Activated CD4-positive, alpha-beta T cell treated with anti-CD3 and anti-CD28 coated beads for 36 hours (primary cell): ENCODE data around the gene ZNF76. TPM values are rescaled to one million over a fixed set of nuclear protein-coding genes. Genes with fewer than 3 reads are reported as not detected.

Source experiments
- ATAC-seq: fragments of 200-7000 bp; cut with Tn5 transposase; one replicate; pipeline ENCODE4 v1.10.0; 2021; ENCODE audit warnings: mild to moderate bottlenecking, moderate library complexity
- CTCF ChIA-PET: fragments of 350-600 bp; sonication (Branson Sonifier 250); formaldehyde crosslinking; loops from one replicate; lab custom pipeline; 2021; ENCODE audit warnings: antibody characterized with exemption; lab: Charles Lee
- POLR2A ChIA-PET: fragments of 350-600 bp; sonication (Branson Sonifier 250); formaldehyde crosslinking; loops from one replicate; lab custom pipeline; 2021; ENCODE audit warnings: antibody characterized with exemption, inconsistent platforms; lab: Charles Lee
- DNase-seq: peaks from one replicate; pipeline ENCODE4 v3.0.0-alpha.2; 2020
- H3K27ac Mint-ChIP-seq: one replicate; pipeline ENCODE4 v1.8.0; 2021; ENCODE audit warnings: mixed read lengths
- H3K27me3 Mint-ChIP-seq: one replicate; pipeline ENCODE4 v1.8.0; 2021; ENCODE audit warnings: mixed read lengths
- H3K36me3 Mint-ChIP-seq: one replicate; pipeline ENCODE4 v1.8.0; 2021; ENCODE audit warnings: low read depth, mixed read lengths
- H3K4me1 Mint-ChIP-seq: one replicate; pipeline ENCODE4 v1.8.0; 2021; ENCODE audit warnings: mixed read lengths
- H3K4me3 Mint-ChIP-seq: one replicate; pipeline ENCODE4 v1.8.0; 2021; ENCODE audit warnings: mild to moderate bottlenecking, moderate library complexity, mixed read lengths
- H3K9me3 Mint-ChIP-seq: one replicate; pipeline ENCODE4 v1.8.0; 2021; ENCODE audit warnings: low read depth, mixed read lengths
- intact Hi-C, 2 experiments: fragments of 100-400 bp; cut with DNase I in 1 of 2; cut with micrococcal nuclease in 1 of 2; formaldehyde crosslinking; loops; one replicate each; pipeline versions ENCODE4 v1.14.2 to v1.15.1; 2022 to 2024; cut with DNase I, micrococcal nuclease
- total RNA-seq, 2 experiments: library from RNA; stranded (reverse); gene quantifications; one replicate each; pipeline ENCODE4 v1.2.3, GENCODE V29; 2021

The ZNF76 gene
- total RNA-seq, 2 experiments from 2014 or later, result 35.2 to 40.1 TPM

- no peak for DNase-seq
- Mint-ChIP-seq H3K9me3 (peaks cover 2% of the 10 kb centered on the region), H3K4me1 (no peaks in the 10 kb centered on the region), H3K27me3 (no peaks in the 10 kb centered on the region), H3K36me3 (no peaks in the 10 kb centered on the region), H3K4me3 (no peak overlapping the region), H3K27ac (no peak overlapping the region)
- ChIA-PET POLR2A (no interaction called here), CTCF (interaction anchor here (1.1 to 1.6 kb wide), 2 partner anchors 98 to 248 kb away, joined by 3 to 5 read pairs; no protein-coding TSS in a partner anchor)
- ATAC-seq, result no peak
- intact Hi-C loops, result no loop called here
Observed at GRCh38 chr6:35237476-35237875, 22.1 kb upstream of the ZNF76 start.

DNA sequence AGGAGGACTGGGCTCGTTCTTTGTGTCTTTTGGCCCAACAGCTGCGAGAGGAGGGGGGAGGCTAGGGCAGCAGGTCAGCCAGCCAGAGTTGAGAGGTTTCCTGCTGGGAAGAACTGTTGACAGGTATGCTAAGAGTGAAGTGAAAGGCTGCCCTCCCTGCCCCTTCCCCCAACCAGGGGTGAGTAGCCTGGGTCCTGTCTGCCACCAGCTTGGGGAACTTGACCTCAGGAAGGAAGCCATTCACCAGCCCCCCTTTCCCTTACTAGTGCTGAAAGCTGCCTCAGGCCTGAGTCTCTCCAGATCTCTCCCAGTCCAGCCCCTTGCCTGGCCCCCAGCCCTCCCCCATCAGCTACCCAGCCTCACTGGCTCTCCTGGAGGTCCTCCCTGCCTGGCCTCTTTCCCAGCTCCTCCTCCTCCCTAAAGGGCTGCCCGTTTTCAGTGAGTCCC is 20.7 kb upstream of the ZNF76 start:
- DNase-seq (no peak), ATAC-seq (no peak)
- intact Hi-C loops, result no loop called here
- Mint-ChIP-seq H3K27me3 (no peaks in the 10 kb centered on the region), H3K4me1 (no peaks in the 10 kb centered on the region), H3K4me3 (no peak overlapping the region), H3K36me3 (no peaks in the 10 kb centered on the region), H3K27ac (no peak overlapping the region), H3K9me3 (peaks cover 2% of the 10 kb centered on the region)
- POLR2A ChIA-PET, result no interaction called here
- CTCF ChIA-PET, result interaction anchor here (0.9 to 4.1 kb wide), 5 partner anchors 9 to 99 kb away, joined by 3 to 46 read pairs (median 3); no protein-coding TSS in a partner anchor

- DNase-seq, result no peak
- peaks cover 2% of the 10 kb centered on the region for H3K9me3 Mint-ChIP-seq
- no peak overlapping the region for H3K4me3 Mint-ChIP-seq
- CTCF ChIA-PET, result interaction anchor here (0.9 to 4.1 kb wide), 12 partner anchors 10 to 253 kb away, joined by 3 to 46 read pairs (median 6); partner anchors contain the start of gene ZNF76
- H3K36me3 Mint-ChIP-seq, result peaks cover 1% of the 10 kb centered on the region
- no peak overlapping the region for H3K27ac Mint-ChIP-seq
- H3K27me3 Mint-ChIP-seq, result no peaks in the 10 kb centered on the region
- POLR2A ChIA-PET, result interaction anchor here (0.6 kb wide), 1 partner anchor 104 kb away, joined by 3 read pairs; no protein-coding TSS in a partner anchor
- no peaks in the 10 kb centered on the region for H3K4me1 Mint-ChIP-seq
- intact Hi-C loops, result no loop called here
- ATAC-seq, result no peak
Observed at GRCh38 chr6:35239581-35239980, 20.0 kb upstream of the ZNF76 start.

DNA sequence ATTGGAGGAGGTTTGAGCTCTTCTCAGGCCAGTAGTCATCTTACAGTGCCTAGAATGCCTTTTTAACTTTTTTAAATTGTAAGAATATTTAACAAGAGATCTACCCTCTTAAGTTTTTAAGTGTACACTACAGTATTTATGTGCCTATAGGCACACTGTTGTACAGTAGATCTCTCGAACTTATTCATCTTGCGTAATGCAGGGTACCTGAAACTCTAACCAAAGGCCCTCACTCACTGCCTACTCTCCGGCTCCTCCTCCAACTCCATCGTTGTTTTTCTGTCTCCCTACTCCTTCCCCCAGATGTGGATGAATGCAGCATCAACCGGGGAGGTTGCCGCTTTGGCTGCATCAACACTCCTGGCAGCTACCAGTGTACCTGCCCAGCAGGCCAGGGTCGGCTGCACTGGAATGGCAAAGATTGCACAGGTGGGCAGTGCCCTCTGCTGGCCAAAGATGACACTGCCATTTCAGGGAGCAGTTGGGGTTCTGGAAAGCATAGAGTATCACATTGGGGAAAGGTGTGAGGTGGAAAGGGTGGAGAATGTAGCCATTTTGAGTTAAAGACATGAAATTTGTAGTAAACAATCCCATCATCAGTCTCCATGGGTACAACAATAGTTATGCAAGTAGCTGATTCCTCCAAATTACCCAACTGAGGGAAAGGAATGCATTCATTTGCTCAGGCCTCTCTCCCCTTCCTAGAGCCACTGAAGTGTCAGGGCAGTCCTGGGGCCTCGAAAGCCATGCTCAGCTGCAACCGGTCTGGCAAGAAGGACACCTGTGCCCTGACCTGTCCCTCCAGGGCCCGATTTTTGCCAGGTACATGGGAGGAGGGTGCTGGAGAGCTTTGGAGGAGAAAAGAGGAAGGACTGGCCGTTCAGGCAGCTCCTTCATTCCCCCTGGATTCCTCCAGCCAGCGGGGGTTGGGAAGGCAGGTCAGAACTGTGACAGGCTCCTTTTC is 18.4 kb upstream of the ZNF76 start:
- DNase-seq (peak; percentile 86), ATAC-seq (peak; percentile 96)
- H3K9me3 Mint-ChIP-seq, result no peaks in the 10 kb centered on the region
- no peak overlapping the region for H3K4me3 Mint-ChIP-seq
- H3K27me3 Mint-ChIP-seq, result no peaks in the 10 kb centered on the region
- ChIA-PET POLR2A (interaction anchor here (0.6 to 1.0 kb wide), 2 partner anchors 118 to 469 kb away, joined by 3 read pairs; no protein-coding TSS in a partner anchor), CTCF (interaction anchor here (0.5 to 4.1 kb wide), 41 partner anchors 9 to 1045 kb away, joined by 3 to 46 read pairs (median 4); partner anchors contain the start of gene ZNF76)
- no peaks in the 10 kb centered on the region for H3K4me1 Mint-ChIP-seq
- H3K27ac Mint-ChIP-seq, result no peak overlapping the region
- peaks cover 4% of the 10 kb centered on the region for H3K36me3 Mint-ChIP-seq
- intact Hi-C loops, result loop anchor here (1.0 to 5.0 kb wide), 5 partner anchors 36 to 255 kb away; no protein-coding TSS in a partner anchor

- Mint-ChIP-seq H3K27ac (no peak overlapping the region), H3K36me3 (peaks cover 4% of the 10 kb centered on the region), H3K4me1 (no peaks in the 10 kb centered on the region), H3K4me3 (no peak overlapping the region), H3K27me3 (no peaks in the 10 kb centered on the region), H3K9me3 (no peaks in the 10 kb centered on the region)
- intact Hi-C loops, result loop anchor here in 1 of 2 experiments (5.0 kb wide), 1 partner anchor 255 kb away; no protein-coding TSS in a partner anchor
- POLR2A ChIA-PET, result no interaction called here
- CTCF ChIA-PET, result interaction anchor here (0.7 to 4.1 kb wide), 6 partner anchors 12 to 281 kb away, joined by 3 to 39 read pairs (median 24); partner anchors contain the start of gene ZNF76
- ATAC-seq (no peak), DNase-seq (no peak)
Observed at GRCh38 chr6:35242486-35242885, 17.0 kb upstream of the ZNF76 start.

DNA sequence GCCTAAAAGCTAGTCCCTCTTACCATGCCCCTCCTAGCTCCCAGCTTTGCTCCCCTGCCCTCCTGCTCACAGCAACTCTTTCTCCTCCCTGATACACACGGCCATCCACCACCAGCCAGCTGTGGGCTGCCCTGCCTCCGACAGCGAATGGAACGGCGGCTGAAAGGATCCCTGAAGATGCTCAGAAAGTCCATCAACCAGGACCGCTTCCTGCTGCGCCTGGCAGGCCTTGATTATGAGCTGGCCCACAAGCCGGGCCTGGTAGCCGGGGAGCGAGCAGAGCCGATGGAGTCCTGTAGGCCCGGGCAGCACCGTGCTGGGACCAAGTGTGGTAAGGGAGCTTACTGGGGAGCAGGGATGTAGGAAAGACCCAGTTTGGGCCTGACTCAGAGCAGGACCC is 16.6 kb upstream of the ZNF76 start:
- DNase-seq, result no peak
- no peak overlapping the region for H3K4me3 Mint-ChIP-seq
- H3K27ac Mint-ChIP-seq, result no peak overlapping the region
- peaks cover 4% of the 10 kb centered on the region for H3K4me1 Mint-ChIP-seq
- H3K9me3 Mint-ChIP-seq, result no peaks in the 10 kb centered on the region
- ATAC-seq, result no peak
- intact Hi-C loops, result loop anchor here in 1 of 2 experiments (5.0 kb wide), 1 partner anchor 256 kb away; no protein-coding TSS in a partner anchor
- H3K36me3 Mint-ChIP-seq, result peaks cover 4% of the 10 kb centered on the region
- CTCF ChIA-PET, result interaction anchor here (0.7 to 4.1 kb wide), 4 partner anchors 13 to 96 kb away, joined by 3 to 39 read pairs (median 24); partner anchors contain the start of gene ZNF76
- POLR2A ChIA-PET, result no interaction called here
- no peaks in the 10 kb centered on the region for H3K27me3 Mint-ChIP-seq

- ATAC-seq (no peak), DNase-seq (no peak)
- CTCF ChIA-PET, result interaction anchor here (0.7 to 3.3 kb wide), 2 partner anchors 58 to 96 kb away, joined by 3 to 19 read pairs; no protein-coding TSS in a partner anchor
- Mint-ChIP-seq H3K4me1 (peaks cover 10% of the 10 kb centered on the region), H3K27ac (no peak overlapping the region), H3K9me3 (no peaks in the 10 kb centered on the region), H3K27me3 (no peaks in the 10 kb centered on the region), H3K4me3 (no peak overlapping the region), H3K36me3 (peaks cover 4% of the 10 kb centered on the region)
- POLR2A ChIA-PET, result no interaction called here
- intact Hi-C loops, result loop anchor here in 1 of 2 experiments (5.0 kb wide), 1 partner anchor 256 kb away; no protein-coding TSS in a partner anchor
Observed at GRCh38 chr6:35243386-35243958, 16.1 kb upstream of the ZNF76 start.

GRCh38 chr6:35244551-35244950 is 15.0 kb upstream of the ZNF76 start:
- intact Hi-C loops, result loop anchor here in 1 of 2 experiments (5.0 kb wide), 1 partner anchor 257 kb away; no protein-coding TSS in a partner anchor

DNA sequence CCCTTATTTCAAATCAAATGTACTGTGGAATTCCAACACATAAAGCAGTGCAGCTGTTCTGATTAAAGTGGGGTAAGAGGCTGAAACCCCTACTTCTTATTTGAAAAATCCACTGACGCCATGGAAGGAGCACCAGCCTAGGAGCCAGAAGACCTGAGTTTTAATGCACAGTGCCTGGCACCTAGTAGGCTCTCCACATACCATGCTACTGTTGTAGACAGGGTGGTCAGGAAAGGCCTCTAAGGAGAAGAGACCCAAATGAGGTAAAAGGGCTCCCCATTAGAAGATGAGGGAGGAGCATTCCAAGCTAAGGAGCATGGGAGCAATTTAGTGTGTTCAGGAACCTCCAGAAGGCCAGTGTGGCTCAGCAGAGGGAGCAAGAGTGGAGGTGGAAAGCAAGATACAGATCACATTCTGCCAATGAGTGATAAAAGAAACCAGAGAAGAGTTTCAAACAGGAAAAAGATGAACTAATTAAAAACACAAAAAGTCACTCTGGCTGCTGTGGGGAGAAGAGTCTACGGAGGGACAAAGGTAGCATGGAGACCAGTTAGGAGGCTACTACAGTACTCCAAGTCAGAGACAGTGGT is 11.8 kb upstream of the ZNF76 start:
- H3K4me3 Mint-ChIP-seq, result no peak overlapping the region

More at GRCh38 chr6:35244551-35244950, 15.0 kb upstream of the ZNF76 start:
- POLR2A ChIA-PET, result no interaction called here
- CTCF ChIA-PET, result no interaction called here
- Mint-ChIP-seq H3K4me3 (no peak overlapping the region), H3K4me1 (peaks cover 14% of the 10 kb centered on the region), H3K27me3 (no peaks in the 10 kb centered on the region), H3K9me3 (no peaks in the 10 kb centered on the region), H3K27ac (no peak overlapping the region), H3K36me3 (peaks cover 4% of the 10 kb centered on the region)
- DNase-seq (no peak), ATAC-seq (no peak)

GRCh38 chr6:35248300-35248699 is 11.2 kb upstream of the ZNF76 start:
- Mint-ChIP-seq H3K27me3 (no peaks in the 10 kb centered on the region), H3K4me3 (no peak overlapping the region), H3K4me1 (peaks cover 14% of the 10 kb centered on the region), H3K36me3 (peaks cover 4% of the 10 kb centered on the region), H3K9me3 (no peaks in the 10 kb centered on the region), H3K27ac (peak overlapping the region; percentile 49)
- POLR2A ChIA-PET, result no interaction called here
- no peak for ATAC-seq
- intact Hi-C loops, result no loop called here
- DNase-seq, result peak; percentile 16
- CTCF ChIA-PET, result interaction anchor here (0.6 to 1.0 kb wide), 2 partner anchors 109 to 380 kb away, joined by 3 read pairs; no protein-coding TSS in a partner anchor

More for the DNA sequence above, 11.8 kb upstream of the ZNF76 start:
- DNase-seq (peak; percentile 21), ATAC-seq (peak; percentile 70)
- Mint-ChIP-seq H3K27me3 (no peaks in the 10 kb centered on the region), H3K36me3 (peaks cover 4% of the 10 kb centered on the region), H3K9me3 (no peaks in the 10 kb centered on the region), H3K27ac (peak overlapping the region; percentile 2), H3K4me1 (peaks cover 14% of the 10 kb centered on the region)
- ChIA-PET CTCF (interaction anchor here (1.0 kb wide), 1 partner anchor 108 kb away, joined by 3 read pairs; no protein-coding TSS in a partner anchor), POLR2A (no interaction called here)
- intact Hi-C loops, result no loop called here
